K562 (cell line): ENCODE data around the gene OPHN1.

Experiments used
- EGR1 ChIP-seq: fragments of 450-650 bp; conservative IDR thresholded peaks from 2 replicates; pipeline ENCODE4 v1.6.1; 2017; ENCODE audit warnings: mild to moderate bottlenecking
- ID3 ChIP-seq, 2 experiments: fragments of 250-450 bp in 1 of 2; fragments of 450-650 bp in 1 of 2; sonication (Bioruptor Pico) in 1 of 2; IDR thresholded peaks; 2 replicates each; pipeline versions ENCODE4 v1.6.1 to v1.8.0; 2016 to 2021; ENCODE audit warnings: mild to moderate bottlenecking in 2 of 2, moderate library complexity in 2 of 2, missing compliant biosample characterization in 1 of 2, missing genetic modification characterization in 1 of 2
- IRF9 ChIP-seq: fragments of 450-650 bp; IDR thresholded peaks from 2 replicates; pipeline ENCODE4 v1.6.1; 2016; ENCODE audit warnings: missing biosample characterization, missing genetic modification characterization
- MLLT1 ChIP-seq, 2 experiments: fragments of 450-650 bp; IDR thresholded peaks; 2 replicates each; pipeline ENCODE4 v1.6.1; 2016
- MTA2 ChIP-seq: fragments of 450-650 bp; IDR thresholded peaks from 2 replicates; pipeline ENCODE4 v1.6.1; 2016; ENCODE audit warnings: low read depth
- MYNN ChIP-seq, 2 experiments: sonication (generic); formaldehyde crosslinking in 1 of 2; IDR thresholded peaks; 2 replicates each; pipeline versions ENCODE4 v1.5.0 to v1.6.1; 2016 to 2020; ENCODE audit warnings: antibody characterized with exemption in 1 of 2, missing genetic modification reagents in 1 of 2
- PML ChIP-seq: IDR thresholded peaks from 2 replicates; pipeline ENCODE4 v1.6.1; 2012; ENCODE audit warnings: low read length, inconsistent platforms
- PPARD ChIP-seq: fragments of 250-450 bp; sonication (Bioruptor Pico); IDR thresholded peaks from 2 replicates; pipeline ENCODE4 v1.8.0; 2022; ENCODE audit warnings: inconsistent platforms, mild to moderate bottlenecking, moderate library complexity
- SNRNP70 ChIP-seq: fragments of 200-400 bp; formaldehyde crosslinking; optimal IDR thresholded peaks from 2 replicates; pipeline ENCODE3; 2017; ENCODE audit warnings: low read depth, low read length
- TCF7L2 ChIP-seq: fragments of 150-350 bp; IDR thresholded peaks from 2 replicates; pipeline ENCODE4 v1.6.1; 2016; ENCODE audit warnings: low read depth, mild to moderate bottlenecking, low read length, moderate library complexity
- TFE3 ChIP-seq: fragments of 450-650 bp; formaldehyde crosslinking; IDR thresholded peaks from 2 replicates; pipeline ENCODE4 v1.4.0; 2020; ENCODE audit warnings: mild to moderate bottlenecking, mixed read lengths
- WHSC1 ChIP-seq: IDR thresholded peaks from one replicate; pipeline ENCODE4 v1.6.1; 2012; ENCODE audit warnings: low read length, control low read depth, inconsistent platforms

- no peak for TF ChIP-seq PPARD (CRISPR knock-in tag)
- no peak for TF ChIP-seq PML
- no peak for TF ChIP-seq MTA2
- no peak for TF ChIP-seq IRF9
- TF ChIP-seq MYNN (IDR thresholded peaks at IDR 0.05), result no peak
- no peak for TF ChIP-seq MYNN (CRISPR knock-in tag; IDR thresholded peaks at IDR 0.05)
- TF ChIP-seq ID3 (CRISPR knock-in tag; IDR thresholded peaks at IDR 0.05), result no peak
- no peak for TF ChIP-seq ID3 (tag; IDR thresholded peaks at IDR 0.05)
- TF ChIP-seq EGR1, result no peak
- TF ChIP-seq SNRNP70, result no peak
- no peak for TF ChIP-seq TFE3 (CRISPR knock-in tag)
- TF ChIP-seq MLLT1 (IDR thresholded peaks at IDR 0.05), result no peak
- TF ChIP-seq TCF7L2, result no peak
- TF ChIP-seq WHSC1, result no peak
Measured at GRCh38 chrX:68421636-68422035, 11.7 kb downstream of the OPHN1 start.
